ENCODE results near the gene ARHGEF19.
"Not testable (repeated sequence)": the region's sequence is repeated elsewhere in the genome, so short reads cannot be mapped to it uniquely, and the experiment has no call there.

GRCh38 chr1:16196139-16196538, 16.3 kb downstream of the ARHGEF19 start:
- TF ChIP-seq, protein P1, sequence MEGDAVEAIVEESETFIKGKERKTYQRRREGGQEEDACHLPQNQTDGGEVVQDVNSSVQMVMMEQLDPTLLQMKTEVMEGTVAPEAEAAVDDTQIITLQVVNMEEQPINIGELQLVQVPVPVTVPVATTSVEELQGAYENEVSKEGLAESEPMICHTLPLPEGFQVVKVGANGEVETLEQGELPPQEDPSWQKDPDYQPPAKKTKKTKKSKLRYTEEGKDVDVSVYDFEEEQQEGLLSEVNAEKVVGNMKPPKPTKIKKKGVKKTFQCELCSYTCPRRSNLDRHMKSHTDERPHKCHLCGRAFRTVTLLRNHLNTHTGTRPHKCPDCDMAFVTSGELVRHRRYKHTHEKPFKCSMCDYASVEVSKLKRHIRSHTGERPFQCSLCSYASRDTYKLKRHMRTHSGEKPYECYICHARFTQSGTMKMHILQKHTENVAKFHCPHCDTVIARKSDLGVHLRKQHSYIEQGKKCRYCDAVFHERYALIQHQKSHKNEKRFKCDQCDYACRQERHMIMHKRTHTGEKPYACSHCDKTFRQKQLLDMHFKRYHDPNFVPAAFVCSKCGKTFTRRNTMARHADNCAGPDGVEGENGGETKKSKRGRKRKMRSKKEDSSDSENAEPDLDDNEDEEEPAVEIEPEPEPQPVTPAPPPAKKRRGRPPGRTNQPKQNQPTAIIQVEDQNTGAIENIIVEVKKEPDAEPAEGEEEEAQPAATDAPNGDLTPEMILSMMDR (conservative IDR thresholded peaks at IDR 0.05): not testable (repeated sequence)
- not testable (repeated sequence) for TF ChIP-seq EZH2 (IDR thresholded peaks at IDR 0.05; ENCODE audit: low read depth)
